Peyer's patch (tissue), 4 donors: Measurements from ENCODE around the gene TMEM184A.

Experiments used
- POLR2A ChIP-seq, 2 donors: fragments of 450-650 bp; IDR thresholded peaks; one replicate each; pipeline ENCODE4 v1.5.1; 2017; ENCODE audit warnings: antibody characterized with exemption in 2 of 2, mild to moderate bottlenecking in 2 of 2, moderate library complexity in 2 of 2
- TF ChIP-seq, protein P1 (sequence below), 6 experiments: fragments of 450-650 bp in 4 of 6; fragments of 200-600 bp in 2 of 6; sonication (generic) in 1 of 6; IDR thresholded peaks; one replicate each; pipeline ENCODE4 v1.5.1; 2017 to 2019; ENCODE audit warnings: antibody characterized with exemption in 6 of 6, mild to moderate bottlenecking in 3 of 6, moderate library complexity in 1 of 6

DNA sequence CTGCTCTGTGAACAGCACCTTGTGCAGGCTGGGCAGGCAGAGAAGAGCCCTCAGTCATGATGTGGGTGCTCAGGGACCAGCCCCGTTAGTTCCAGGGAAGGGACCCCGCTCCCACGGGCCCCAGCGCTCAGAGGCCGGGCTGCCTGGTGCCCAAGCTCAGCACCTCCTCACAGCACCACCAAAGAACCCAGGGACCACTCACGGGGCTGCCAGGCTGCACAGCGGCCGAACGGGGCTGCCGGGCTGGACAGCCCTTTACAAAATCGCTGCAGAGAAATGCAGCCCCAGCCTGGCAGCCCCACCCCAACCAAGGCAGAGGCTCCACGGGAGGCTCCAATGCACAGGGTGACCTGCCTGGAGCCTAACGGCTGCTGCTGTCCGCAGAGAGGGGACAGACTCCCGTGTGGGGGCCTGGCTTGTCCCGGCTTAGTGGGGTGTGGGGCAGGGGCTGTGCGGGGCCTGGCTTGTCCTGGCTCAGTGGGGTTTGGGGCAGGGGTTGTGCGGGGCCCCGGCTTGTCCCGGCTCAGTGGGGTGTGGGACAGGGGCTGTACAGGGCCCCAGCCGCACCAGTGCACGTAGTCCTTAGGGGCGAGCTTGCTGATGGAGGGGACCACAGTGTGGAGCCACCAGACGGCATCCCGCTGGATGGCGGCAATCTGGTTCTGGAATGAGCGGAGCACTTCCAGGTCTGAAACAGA, 61.0 kb downstream of the TMEM184A start:
- TF ChIP-seq, protein P1, sequence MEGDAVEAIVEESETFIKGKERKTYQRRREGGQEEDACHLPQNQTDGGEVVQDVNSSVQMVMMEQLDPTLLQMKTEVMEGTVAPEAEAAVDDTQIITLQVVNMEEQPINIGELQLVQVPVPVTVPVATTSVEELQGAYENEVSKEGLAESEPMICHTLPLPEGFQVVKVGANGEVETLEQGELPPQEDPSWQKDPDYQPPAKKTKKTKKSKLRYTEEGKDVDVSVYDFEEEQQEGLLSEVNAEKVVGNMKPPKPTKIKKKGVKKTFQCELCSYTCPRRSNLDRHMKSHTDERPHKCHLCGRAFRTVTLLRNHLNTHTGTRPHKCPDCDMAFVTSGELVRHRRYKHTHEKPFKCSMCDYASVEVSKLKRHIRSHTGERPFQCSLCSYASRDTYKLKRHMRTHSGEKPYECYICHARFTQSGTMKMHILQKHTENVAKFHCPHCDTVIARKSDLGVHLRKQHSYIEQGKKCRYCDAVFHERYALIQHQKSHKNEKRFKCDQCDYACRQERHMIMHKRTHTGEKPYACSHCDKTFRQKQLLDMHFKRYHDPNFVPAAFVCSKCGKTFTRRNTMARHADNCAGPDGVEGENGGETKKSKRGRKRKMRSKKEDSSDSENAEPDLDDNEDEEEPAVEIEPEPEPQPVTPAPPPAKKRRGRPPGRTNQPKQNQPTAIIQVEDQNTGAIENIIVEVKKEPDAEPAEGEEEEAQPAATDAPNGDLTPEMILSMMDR (IDR thresholded peaks at IDR 0.05), result no peak
- TF ChIP-seq POLR2A (IDR thresholded peaks at IDR 0.05), result no peak
